ENCODE results near the gene SERTAD3. TPM values are rescaled to one million over a fixed set of nuclear protein-coding genes. Genes with fewer than 3 reads are reported as not detected.

Gene SERTAD3
- total and polyA plus RNA-seq, 2 of the 8 experiments (the other 6 are each of a cell fraction or from before 2014, with no cell fraction given), result 15.1 to 32.1 TPM

- Histone ChIP-seq H3K27me3 (replicated peaks in 1 of 4; ENCODE audit: control insufficient read depth in 3 of 4, extremely low read depth in 1 of 4, insufficient read depth in 3 of 4, low read length in 3 of 4) (no peaks in the 10 kb centered on the region), H3K27ac (ENCODE audit: low read depth, low read length) (no peak overlapping the region), H3K36me3 (ENCODE audit: control insufficient read depth in 2 of 4, insufficient read depth in 4 of 4, low read length in 3 of 4) (no peaks in the 10 kb centered on the region), H2AFZ (ENCODE audit: low read length) (no peak overlapping the region), H2BK5ac (ENCODE audit: low read depth, low read length) (no peak overlapping the region; the same call in 1 of the 2 replicates), H3K79me1 (ENCODE audit: low read depth, low read length) (no peaks in the 10 kb centered on the region), H3K56ac (replicated peaks; ENCODE audit: insufficient read length, low read depth, low read length) (no peak overlapping the region), H3K9ac (replicated peaks in 1 of 4; ENCODE audit: extremely low read depth in 1 of 4, low read depth in 3 of 4, low read length in 3 of 4) (0 out of 7 replicates have a peak overlapping the region, but pooled peaks of 1 of the 4 experiments have one; percentile 27), H3K23ac (ENCODE audit: insufficient read length) (no peak overlapping the region), H2BK120ac (replicated peaks; ENCODE audit: low read depth, low read length) (no peak overlapping the region), H2BK20ac (ENCODE audit: low read length) (no peak overlapping the region), H4K5ac (ENCODE audit: insufficient read length, low read depth, low read length) (no peak overlapping the region), H3K18ac (ENCODE audit: extremely low read depth, low read length) (no peak overlapping the region), H3K14ac (ENCODE audit: insufficient read length) (no peak overlapping the region), H2AK5ac (ENCODE audit: low read depth, low read length) (0 out of 2 replicates have a peak overlapping the region, but pooled peaks have one; percentile 40), H3K4me2 (ENCODE audit: insufficient read depth in 1 of 2, low read depth in 2 of 2, low read length in 2 of 2) (peak overlapping the region; percentile 29 to 50; a peak in 3 of 4 replicates), H3K9me3 (ENCODE audit: insufficient read depth in 2 of 2, low read depth in 1 of 2, low read length in 1 of 2) (no peaks in the 10 kb centered on the region), H4K8ac (ENCODE audit: extremely low read depth, insufficient read depth, low read length) (peak overlapping the region; percentile 81), H3K4me3 (ENCODE audit: extremely low read depth in 1 of 4, insufficient read depth in 2 of 4, low read depth in 3 of 4, low read length in 4 of 4) (peak overlapping the region in 2 of 4 experiments; percentile 15 to 43; a peak in 3 of 8 replicates), H2BK12ac (ENCODE audit: low read depth, low read length) (no peak overlapping the region), H3K23me2 (ENCODE audit: low read depth, low read length) (no peaks in the 10 kb centered on the region), H3K4ac (replicated peaks; ENCODE audit: insufficient read length, low read depth, low read length) (no peak overlapping the region), H2BK15ac (ENCODE audit: low read length) (no peak overlapping the region), H3K4me1 (replicated peaks in 1 of 4; ENCODE audit: control insufficient read depth in 3 of 4, insufficient read depth in 4 of 4, low read length in 3 of 4) (peaks cover 7 to 25% (median 16%) of the 10 kb centered on the region in 4 experiments), H3K79me2 (ENCODE audit: control insufficient read depth in 1 of 2, insufficient read depth in 2 of 2, low read length in 2 of 2) (no peaks in the 10 kb centered on the region), H4K91ac (replicated peaks; ENCODE audit: insufficient read length, low read length) (no peak overlapping the region), H4K20me1 (replicated peaks in 1 of 2; ENCODE audit: control insufficient read depth in 1 of 2, insufficient read depth in 2 of 2, low read length in 2 of 2) (no peaks in the 10 kb centered on the region)
- TF ChIP-seq HDAC2 (IDR thresholded peaks at IDR 0.05; ENCODE audit: borderline replicate concordance in 1 of 2, low read depth in 2 of 2, low read length in 2 of 2), result 0 out of 4 replicates have a peak, but pooled peaks of 1 of the 2 experiments have one; percentile 53
- peak; percentile 95 for TF ChIP-seq KDM1A (IDR thresholded peaks at IDR 0.05; ENCODE audit: borderline replicate concordance, low read length)
- no peak for TF ChIP-seq ASH2L (IDR thresholded peaks at IDR 0.05; ENCODE audit: low read length)
- FAIRE-seq, result no peak
- no peak for DNase-seq (ENCODE audit: low read depth in 1 of 2, low spot score in 2 of 2)
- POLR2A ChIA-PET (ENCODE audit: partially characterized antibody), result interaction anchor here (0.6 to 6.4 kb wide), 10 partner anchors 10 to 31 kb away, joined by 3 to 27 read pairs (median 4); partner anchors contain the start of genes SERTAD1 and SERTAD3
- CTCF ChIA-PET (ENCODE audit: partially characterized antibody), result interaction anchor here (0.6 to 1.9 kb wide), 12 partner anchors 8 to 489 kb away, joined by 3 to 11 read pairs (median 4); no protein-coding TSS in a partner anchor
- WGBS, 2 experiments (ENCODE audit: extremely low coverage in 1 of 2, insufficient coverage in 1 of 2, insufficient read length in 1 of 2, insufficient replicate concordance in 2 of 2, low coverage in 1 of 2, low lambda C conversion rate in 2 of 2, missing lambda C conversion rate in 1 of 2), result 81% methylated on average over 3 of the region's 4 CpGs; no CpG with 5 or more reads in 1 of the 2 experiments
These were observed 31.3 kb downstream of the SERTAD3 start for GRCh38 chr19:40412866-40413265.
